Lower lobe of right lung (tissue), 2 donors: ENCODE results near the gene IGFALS. TPM values are rescaled to one million over a fixed set of nuclear protein-coding genes. Genes with fewer than 3 reads are reported as not detected.

Experiments
- ATAC-seq, 2 donors: fragments of 200-7000 bp; cut with Tn5 transposase; one replicate each; pipeline ENCODE4 v1.9.1; 2020 to 2022; ENCODE audit warnings: mild to moderate bottlenecking in 2 of 2, moderate library complexity in 2 of 2
- DNase-seq: peaks from one replicate; pipeline ENCODE4 v3.0.0-alpha.2; 2020
- H3K27ac ChIP-seq: fragments of 200-600 bp; one replicate; pipeline ENCODE4 v1.8.0; 2022
- H3K27me3 ChIP-seq: fragments of 200-600 bp; one replicate; pipeline ENCODE4 v1.8.0; 2022; ENCODE audit warnings: low read depth
- H3K36me3 ChIP-seq: fragments of 200-600 bp; one replicate; pipeline ENCODE4 v1.8.0; 2022; ENCODE audit warnings: mild to moderate bottlenecking
- H3K4me1 ChIP-seq: fragments of 200-600 bp; one replicate; pipeline ENCODE4 v1.8.0; 2022
- H3K4me3 ChIP-seq: fragments of 200-600 bp; one replicate; pipeline ENCODE4 v1.8.0; 2022; ENCODE audit warnings: mild to moderate bottlenecking
- H3K9me3 ChIP-seq: fragments of 200-600 bp; one replicate; pipeline ENCODE4 v1.8.0; 2022
- CTCF ChIP-seq: fragments of 200-600 bp; IDR thresholded peaks from one replicate; pipeline ENCODE4 v1.8.0; 2022; ENCODE audit warnings: antibody characterized with exemption, mild to moderate bottlenecking
- intact Hi-C: fragments of 100-400 bp; cut with DNase I; formaldehyde crosslinking; loops from one replicate; pipeline ENCODE4 v1.11.0; 2022
- total RNA-seq: library from RNA; stranded (reverse); fragmentation: NEBNext Ultra II Directional; extraction: Animal tissue kit (Norgen Biotek cat#: 25700); gene quantifications from one replicate; pipeline ENCODE4 v1.2.1, GENCODE V29; 2021
- donor health status: DM: no; HTN: yes; CAD: no; lungs with severe emphysema.

Gene IGFALS
- total RNA-seq, 1 donor from 2014 or later: 0.97 TPM

DNA sequence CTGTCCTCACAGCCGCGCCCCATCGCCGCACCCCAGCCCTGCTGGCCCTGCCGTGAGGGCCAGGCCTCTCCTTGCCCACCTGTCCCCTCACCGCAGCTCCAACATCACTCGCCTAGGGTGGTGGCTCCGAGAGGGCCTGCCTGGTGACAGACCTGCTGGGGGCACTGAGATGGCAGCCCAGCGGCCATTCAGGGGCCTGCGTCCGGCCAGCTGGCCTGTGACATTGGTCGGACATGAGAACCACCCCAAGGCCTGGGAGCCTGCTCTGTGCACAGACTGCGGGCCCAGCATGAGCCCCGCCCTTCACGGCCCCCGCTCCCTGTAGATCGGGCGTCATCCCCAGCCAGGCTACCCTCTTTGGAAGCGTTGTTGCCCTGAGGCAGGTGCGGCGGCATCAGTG lies 34.0 kb downstream of the IGFALS start:
- intact Hi-C loops: no loop called here
- H3K36me3 ChIP-seq: peaks cover 75% of the 10 kb centered on the region
- DNase-seq: no peak

DNA sequence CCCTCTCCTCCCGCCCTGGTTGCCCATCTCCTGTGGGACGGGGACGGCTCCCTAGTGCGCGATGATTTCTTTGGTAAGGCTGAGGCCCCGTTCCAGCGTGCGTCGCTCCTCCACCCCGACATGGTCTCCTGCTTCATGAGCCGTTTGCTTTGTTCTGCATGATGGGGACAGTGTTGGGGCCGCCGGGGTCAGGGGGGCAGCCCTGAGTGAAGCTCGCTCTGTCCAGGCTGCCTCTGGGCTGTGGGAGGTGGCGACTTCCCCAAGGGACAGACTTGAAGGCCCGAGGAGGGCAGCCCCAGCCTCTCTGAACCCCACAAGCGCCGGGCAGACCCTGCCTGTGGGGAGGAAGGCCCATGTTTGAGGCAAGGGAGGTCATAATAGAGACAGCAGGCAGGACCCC lies 34.6 kb downstream of the IGFALS start:
- no peak overlapping the region for H3K4me3 ChIP-seq
- no peak for DNase-seq
- no peaks in the 10 kb centered on the region for H3K27me3 ChIP-seq
- intact Hi-C loops: no loop called here
- TF ChIP-seq CTCF: no peak
- no peaks in the 10 kb centered on the region for H3K4me1 ChIP-seq
- no peaks in the 10 kb centered on the region for H3K9me3 ChIP-seq
- no peak for ATAC-seq
- H3K27ac ChIP-seq: no peak overlapping the region
- H3K36me3 ChIP-seq: peaks cover 75% of the 10 kb centered on the region

More for the DNA sequence above, 34.0 kb downstream of the IGFALS start:
- no peaks in the 10 kb centered on the region for H3K9me3 ChIP-seq
- H3K4me1 ChIP-seq: no peaks in the 10 kb centered on the region
- ATAC-seq: no peak
- H3K27ac ChIP-seq: no peak overlapping the region
- TF ChIP-seq CTCF: no peak
- no peak overlapping the region for H3K4me3 ChIP-seq
- no peaks in the 10 kb centered on the region for H3K27me3 ChIP-seq

DNA sequence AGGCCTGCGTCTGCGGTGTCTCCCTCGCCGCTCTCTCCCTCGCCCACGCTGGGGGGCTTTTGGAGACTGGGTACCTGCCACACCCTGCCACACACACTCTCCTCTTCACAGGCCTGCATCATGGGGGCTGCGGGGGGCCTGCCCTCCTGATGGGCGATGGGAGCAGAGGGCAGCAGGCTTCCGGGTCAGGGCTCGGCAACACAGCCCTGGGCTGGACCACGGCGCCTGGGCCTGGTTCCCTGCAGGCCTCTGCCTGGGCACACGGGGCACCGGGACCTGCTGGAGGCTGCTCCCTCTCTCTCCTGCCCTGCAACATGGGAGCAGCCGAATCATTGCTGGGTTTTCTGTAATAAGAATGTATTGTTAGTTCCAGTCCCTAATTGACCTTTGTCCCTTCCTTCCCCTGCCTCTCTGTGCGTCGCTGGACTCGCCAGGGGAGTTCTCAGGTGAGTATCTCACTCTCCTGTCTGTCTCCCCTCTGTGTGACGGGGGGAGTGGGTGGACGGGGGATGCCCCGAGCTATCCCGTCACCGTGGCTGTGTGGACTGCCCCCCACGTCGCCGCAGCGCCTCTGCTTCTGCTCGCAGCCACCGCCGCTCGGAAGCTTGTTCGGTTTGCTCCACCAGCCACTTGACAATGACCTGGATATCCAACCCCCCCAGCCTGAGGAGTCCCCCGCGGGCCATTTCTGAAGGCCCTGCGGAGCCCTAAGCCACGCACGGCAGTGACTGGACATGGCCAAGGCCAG lies 35.6 kb downstream of the IGFALS start:
- no peak for TF ChIP-seq CTCF
- Histone ChIP-seq H3K27ac (no peak overlapping the region), H3K4me1 (no peaks in the 10 kb centered on the region), H3K36me3 (peaks cover 72% of the 10 kb centered on the region), H3K27me3 (no peaks in the 10 kb centered on the region), H3K4me3 (no peak overlapping the region), H3K9me3 (no peaks in the 10 kb centered on the region)
- intact Hi-C loops: no loop called here
- no peak for ATAC-seq
- no peak for DNase-seq

DNA sequence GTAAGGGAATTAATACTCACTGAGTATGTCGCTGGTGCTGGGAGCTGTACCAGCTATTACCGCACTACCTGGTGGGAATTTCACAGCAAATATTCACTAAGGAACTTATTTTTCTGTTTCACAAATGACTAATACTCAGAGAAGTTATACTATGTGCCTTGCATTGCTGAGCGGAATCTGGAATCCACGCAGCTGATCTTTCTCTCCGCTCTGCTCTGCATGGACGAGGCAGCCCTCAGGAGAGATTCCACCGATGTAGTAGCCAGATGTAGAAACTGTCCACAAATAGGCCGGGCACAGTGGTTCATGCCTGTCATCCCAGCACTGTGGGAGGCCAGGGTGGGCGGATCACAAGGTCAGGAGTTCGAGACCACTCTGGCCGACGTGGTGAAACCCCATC lies 39.3 kb downstream of the IGFALS start:
- Histone ChIP-seq H3K36me3 (peaks cover 76% of the 10 kb centered on the region), H3K4me1 (no peaks in the 10 kb centered on the region), H3K27me3 (no peaks in the 10 kb centered on the region), H3K4me3 (no peak overlapping the region), H3K27ac (no peak overlapping the region), H3K9me3 (no peaks in the 10 kb centered on the region)
- DNase-seq: no peak
- intact Hi-C loops: no loop called here
- no peak for ATAC-seq
- no peak for TF ChIP-seq CTCF

DNA sequence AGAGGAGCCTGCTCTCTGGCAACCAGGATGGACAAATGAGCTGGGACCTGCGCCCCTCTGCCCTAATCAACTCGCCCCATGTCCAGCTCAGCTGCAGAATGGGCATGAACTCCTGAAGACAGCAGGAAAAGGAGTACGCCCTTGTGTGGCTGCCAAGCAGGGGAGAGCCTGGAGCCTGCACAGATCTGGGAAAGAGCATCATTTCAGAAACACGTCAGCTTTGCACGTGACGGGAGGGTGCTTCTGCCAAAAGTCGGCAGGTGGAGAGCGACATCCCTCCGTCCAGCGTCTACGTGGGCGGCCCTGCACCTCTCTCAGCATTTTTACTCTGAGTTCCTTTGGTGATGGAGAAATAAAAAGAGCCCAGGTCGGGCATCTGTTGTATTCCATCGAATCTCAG lies 40.7 kb downstream of the IGFALS start:
- H3K4me3 ChIP-seq: no peak overlapping the region
- peaks cover 78% of the 10 kb centered on the region for H3K36me3 ChIP-seq
- H3K4me1 ChIP-seq: no peaks in the 10 kb centered on the region
- TF ChIP-seq CTCF: no peak
- ATAC-seq (no peak), DNase-seq (no peak)
- H3K27ac ChIP-seq: no peak overlapping the region
- intact Hi-C loops: no loop called here
- H3K9me3 ChIP-seq: no peaks in the 10 kb centered on the region
- no peaks in the 10 kb centered on the region for H3K27me3 ChIP-seq
